ENCODE measurements around the gene HMGA1.
"Not testable (repeated sequence)": the region's sequence is repeated elsewhere in the genome, so short reads cannot be mapped to it uniquely, and the experiment has no call there.

Gene HMGA1

DNA sequence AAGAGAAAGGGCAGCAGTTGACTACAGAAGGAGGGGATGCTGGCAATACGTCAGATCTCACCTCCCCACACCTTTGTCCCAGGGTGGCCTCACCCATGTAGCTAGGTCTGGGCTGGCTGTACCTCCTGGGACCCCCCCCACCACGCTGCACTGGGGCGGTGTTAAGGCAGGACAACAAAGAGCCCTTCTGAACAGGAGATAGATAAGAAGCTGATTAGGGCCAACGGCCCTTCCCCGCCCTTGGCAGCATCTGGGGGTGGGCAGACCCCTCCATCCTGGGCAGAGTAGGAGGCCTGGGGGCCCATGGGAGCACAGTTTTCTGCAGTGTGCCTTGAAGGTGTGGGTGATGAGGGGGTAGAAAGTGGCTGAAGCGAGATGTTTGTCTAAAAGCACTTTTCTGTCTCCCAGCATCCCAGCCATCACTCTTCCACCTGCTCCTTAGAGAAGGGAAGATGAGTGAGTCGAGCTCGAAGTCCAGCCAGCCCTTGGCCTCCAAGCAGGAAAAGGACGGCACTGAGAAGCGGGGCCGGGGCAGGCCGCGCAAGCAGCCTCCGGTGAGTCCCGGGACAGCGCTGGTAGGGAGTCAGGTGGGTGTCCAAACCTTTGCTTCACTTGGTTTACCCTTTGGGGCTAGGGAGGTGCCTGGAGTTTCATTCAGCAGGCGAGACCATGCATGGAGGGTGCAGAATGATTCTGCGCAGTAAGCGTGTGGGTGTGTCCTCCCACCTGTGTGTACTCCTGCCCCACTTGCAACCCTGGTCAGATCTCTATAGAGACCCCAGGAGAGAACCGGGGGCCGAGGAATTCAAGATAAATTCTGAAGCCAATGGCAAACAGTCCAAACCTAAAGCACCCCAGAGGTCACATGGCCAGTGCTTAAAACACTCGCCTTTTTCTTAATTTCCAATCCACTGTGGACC lies 3.9 kb downstream of the HMGA1 start:
- DNase-seq (ENCODE audit: low read depth): no peak

GRCh38 chr6:34241351-34242215 lies 4.9 kb downstream of the HMGA1 start:
- DNase-seq (ENCODE audit: low read depth): no peak

DNA sequence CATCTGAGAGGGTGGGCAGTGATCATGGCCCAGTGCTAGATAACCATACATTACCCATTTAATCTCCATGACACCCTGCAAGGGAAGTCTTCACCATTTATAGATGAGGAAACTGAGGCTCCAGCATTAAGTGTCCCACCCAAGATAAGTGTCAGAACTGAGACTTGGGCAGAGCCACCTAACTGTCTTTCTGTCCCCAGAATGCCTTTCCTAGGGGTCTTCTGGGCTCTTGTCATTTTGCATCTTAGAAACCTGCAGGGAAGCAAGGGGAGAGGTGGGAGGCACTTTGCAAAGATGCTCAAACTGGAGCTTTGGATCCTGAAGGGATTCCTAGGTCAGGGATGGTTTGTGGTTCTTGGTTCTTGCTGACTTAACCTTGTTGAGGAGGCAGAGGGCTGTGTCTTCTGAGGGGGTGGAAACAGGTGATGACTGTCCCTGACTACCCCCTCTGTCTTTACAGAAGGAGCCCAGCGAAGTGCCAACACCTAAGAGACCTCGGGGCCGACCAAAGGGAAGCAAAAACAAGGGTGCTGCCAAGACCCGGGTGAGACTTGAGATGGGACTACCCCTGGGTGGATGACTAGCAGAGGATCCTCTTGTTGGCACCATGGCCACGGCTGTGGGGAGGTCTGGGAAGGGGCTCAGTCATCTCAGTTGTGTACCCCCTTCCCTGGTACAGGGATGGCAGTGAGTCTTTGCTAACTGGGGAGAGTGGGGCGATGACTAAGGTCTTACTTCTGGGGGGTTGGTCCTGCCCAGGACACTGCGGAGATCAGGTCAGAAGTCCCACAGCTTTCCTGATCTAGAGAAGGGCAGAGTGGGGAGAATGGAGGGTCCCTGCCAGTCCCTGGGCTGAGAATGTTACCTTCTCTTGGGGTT lies 5.8 kb downstream of the HMGA1 start:
- no peak for DNase-seq (ENCODE audit: low read depth)

DNA sequence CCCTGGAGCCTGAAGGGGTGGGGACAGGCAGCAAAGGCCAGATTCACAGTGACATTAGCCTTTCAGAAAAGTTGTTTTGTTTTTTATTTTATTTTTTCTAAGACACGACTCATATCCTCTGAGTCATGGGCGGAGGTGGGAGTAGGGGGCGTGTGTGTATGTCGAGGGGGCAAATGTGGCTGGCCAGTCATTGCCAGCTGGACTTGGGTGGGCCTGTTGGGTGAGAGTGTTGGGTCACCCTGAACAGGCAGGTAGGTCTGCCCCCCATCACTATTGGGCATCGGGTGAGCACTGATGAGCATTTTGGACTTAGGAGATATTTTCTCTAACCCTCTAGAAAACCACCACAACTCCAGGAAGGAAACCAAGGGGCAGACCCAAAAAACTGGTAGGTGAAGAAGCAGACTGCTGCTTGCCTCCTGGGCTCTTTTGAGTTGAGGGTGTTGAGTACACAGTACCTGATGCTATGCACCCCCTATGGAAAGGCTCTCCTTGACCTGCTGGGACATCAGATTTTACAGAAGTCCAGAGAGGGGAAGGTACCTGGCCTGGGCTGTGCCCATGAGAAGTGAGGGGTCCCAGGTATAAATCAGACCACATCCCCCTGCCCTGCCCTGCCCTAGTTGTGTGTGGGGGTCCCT lies 6.6 kb downstream of the HMGA1 start:
- DNase-seq (ENCODE audit: low read depth): no peak

- peak; percentile 66 for DNase-seq (ENCODE audit: low read depth)
These were observed 7.5 kb downstream of the HMGA1 start for GRCh38 chr6:34243901-34244884.

GRCh38 chr6:34245032-34245760 lies 8.5 kb downstream of the HMGA1 start:
- not testable (repeated sequence) for DNase-seq (ENCODE audit: low read depth)

DNA sequence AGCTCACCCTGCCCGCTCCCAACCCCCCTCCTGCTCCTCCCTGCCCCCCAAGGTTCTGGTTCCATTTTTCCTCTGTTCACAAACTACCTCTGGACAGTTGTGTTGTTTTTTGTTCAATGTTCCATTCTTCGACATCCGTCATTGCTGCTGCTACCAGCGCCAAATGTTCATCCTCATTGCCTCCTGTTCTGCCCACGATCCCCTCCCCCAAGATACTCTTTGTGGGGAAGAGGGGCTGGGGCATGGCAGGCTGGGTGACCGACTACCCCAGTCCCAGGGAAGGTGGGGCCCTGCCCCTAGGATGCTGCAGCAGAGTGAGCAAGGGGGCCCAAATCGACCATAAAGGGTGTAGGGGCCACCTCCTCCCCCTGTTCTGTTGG lies 9.1 kb downstream of the HMGA1 start:
- not testable (repeated sequence) for DNase-seq (ENCODE audit: low read depth)

DNA sequence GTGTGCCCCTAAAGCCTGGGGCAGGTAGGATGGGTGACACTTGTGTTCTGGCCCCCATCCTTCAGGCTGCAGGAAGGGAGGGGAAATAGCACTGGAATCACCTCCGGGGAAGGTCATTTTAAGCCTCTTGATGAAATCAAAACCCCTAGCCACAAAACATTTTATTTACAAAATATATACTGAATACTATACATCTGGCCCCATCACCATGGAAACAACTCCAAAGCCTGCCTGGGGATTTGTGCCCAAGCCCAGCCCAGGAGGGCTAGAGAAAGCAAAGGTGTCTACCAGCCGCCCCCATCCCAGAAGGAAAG lies 9.5 kb downstream of the HMGA1 start:
- DNase-seq (ENCODE audit: low read depth): no peak

DNA sequence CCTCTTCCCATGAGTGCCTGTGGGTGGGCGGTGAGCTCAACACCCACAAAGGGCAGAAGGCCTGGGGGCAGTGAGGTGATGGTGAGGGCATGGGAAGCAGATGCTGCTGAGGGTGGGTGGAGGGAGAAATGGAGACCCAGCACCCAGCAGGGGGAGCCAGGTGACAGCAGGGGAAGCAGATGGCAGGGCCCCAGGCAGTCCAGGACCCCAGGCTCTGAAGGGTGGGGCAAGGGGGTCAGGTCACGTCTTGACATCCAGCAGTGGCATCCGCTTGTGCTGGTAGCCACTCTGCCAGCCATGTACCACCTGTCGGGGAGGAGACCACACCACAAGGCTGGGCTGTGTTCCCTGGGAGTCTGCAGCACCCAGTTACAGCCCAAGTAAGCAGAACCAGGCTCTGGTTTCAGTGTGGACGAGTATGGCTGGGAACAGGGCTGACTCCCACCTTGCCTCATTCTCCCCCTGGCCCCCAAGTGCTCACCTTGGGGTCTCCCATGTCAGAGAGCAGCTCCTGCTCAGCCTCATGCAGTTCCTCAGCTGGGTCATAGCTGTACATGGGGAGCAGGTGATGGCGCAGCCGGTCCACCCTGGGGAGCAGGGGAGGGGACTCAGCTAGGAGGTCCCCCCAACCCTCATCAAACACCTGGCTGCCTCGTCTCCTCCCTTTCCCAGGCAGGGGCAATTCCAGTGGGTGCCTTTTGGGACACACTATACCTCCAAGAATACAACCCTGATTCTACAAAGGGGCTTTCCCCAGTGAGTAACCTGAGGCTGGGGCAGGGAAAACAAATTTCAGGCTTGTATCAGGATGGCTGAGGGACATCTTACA lies 10.1 kb downstream of the HMGA1 start:
- peak; percentile 31 for DNase-seq (ENCODE audit: low read depth)

GRCh38 chr6:34247481-34248197 lies 11.0 kb downstream of the HMGA1 start:
- no peak for DNase-seq (ENCODE audit: low read depth)

DNA sequence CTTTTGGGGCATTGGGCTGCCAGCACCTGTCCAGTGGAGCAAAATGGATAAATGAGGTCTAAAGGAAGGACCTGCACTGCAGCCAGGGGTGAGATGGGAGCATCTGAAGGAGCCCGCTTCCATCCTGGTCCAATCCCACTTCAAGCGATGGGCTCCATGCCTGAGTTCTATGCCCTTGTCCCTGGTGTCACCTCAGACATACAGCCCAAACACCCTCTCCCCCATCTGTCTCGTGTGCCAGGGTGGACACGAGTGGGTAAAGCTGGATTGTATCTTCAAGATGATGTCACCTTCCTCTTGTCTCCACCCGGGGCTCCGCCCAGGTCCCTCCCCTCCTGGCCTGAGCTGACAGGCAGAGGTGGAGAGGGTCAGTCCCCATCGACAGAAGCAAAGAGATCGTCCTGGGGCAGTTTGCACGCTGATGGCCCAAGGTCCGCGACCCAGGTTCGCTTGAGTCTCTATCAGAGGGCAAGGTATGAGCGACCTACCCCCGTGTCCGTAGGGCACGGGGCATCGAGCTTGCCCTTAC lies 11.6 kb downstream of the HMGA1 start:
- no peak for DNase-seq (ENCODE audit: low read depth)

DNA sequence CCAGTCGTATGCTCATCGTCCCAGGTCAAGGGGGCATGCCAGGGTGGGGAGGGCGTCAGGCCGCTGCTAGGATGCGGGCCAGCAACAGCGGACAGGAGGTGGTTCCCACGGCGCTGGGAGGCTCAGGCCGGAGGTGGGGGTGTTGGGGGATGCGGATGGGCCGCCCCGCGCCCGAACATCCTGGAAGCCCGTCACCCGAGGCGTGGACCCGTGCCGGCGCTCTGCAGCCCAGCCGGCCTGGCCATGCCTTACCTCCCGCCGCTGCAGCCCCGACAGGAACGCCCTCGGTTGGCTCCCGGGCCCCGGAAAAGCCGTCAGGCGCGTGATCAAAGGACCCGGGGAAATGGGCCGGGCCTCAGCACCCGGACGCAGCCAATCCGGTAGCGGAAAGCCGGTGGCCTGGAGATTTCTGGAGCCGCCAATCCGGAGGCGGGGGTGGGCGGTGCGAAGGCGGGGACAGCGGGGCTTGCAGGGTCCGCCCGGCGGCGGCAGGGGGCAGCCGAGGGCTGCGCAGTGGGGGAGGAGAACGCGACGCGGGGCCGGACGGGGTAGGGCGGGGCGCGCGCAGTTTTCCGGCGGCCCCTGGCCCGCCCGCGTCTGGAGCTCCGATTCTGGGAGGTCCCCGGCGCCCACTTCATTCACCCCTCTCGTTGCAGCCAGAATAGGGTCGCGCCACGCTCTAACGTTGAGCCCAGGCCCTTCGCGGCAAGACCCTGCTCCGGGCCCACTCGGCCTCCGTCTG lies 12.2 kb downstream of the HMGA1 start, which contains the start of gene SMIM29:
Gene SMIM29 (minus strand): TSS at position 280 of the 742 bp plus-strand sequence. CDS start 1,215 bp downstream, outside the sequence.
- peak; percentile 97 for DNase-seq (ENCODE audit: low read depth)

DNA sequence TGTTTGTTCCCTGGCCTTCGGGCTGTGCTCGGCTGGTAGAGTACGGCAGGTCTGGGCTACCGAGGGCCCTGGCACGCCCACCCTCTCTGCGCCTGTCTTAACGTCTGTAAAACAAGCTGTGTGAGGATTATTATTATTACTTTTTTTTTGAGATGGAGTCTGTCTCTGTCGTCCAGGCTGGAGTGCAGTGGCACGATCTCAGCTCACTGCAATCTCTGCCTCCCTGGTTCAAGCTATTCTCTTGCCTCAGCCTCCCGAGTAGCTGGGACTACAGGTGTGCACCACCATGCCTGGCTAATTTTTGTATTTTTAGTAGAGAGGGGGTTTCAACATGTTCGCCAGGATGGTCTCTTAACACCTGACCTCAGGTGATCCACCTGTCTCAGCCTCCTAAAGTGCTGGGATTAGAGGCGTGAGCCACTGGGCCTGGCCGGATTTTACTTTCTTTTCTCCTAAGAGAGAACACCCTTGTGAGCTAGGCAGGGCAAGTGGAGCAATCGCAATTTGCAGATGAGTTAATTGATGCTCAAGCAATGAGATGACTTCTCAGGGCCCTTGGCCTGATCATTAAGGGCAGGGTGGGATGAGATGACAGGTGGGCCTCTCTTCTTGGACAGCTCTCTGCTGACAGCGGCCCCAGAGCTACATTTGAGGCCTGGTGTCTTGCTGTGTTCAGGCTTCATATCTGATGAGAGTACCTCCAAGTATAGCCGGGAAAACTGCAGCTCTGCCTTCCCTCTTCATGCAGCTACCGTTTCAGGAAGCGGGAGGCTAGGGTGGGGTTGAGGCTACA lies 13.0 kb downstream of the HMGA1 start:
- no peak for DNase-seq (ENCODE audit: low read depth)

DNA sequence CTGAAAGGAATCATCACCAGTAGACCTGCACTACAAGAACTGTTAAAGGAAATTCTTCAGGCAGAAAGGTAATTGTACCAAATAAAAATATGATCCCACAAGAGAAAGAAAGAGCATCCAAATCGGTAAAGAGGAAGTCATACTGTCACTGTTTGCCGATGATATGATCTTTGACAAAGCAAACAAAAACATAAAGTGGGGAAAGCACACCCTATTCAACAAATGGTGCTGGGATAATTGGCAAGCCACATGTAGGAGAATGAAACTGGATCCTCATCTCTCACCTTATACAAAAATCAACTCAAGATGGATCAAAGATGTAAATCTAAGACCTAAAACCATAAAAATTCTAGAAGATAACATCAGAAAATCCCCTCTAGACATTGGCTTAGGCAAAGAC lies 15.7 kb downstream of the HMGA1 start:
- DNase-seq (ENCODE audit: low read depth): not testable (repeated sequence)

DNA sequence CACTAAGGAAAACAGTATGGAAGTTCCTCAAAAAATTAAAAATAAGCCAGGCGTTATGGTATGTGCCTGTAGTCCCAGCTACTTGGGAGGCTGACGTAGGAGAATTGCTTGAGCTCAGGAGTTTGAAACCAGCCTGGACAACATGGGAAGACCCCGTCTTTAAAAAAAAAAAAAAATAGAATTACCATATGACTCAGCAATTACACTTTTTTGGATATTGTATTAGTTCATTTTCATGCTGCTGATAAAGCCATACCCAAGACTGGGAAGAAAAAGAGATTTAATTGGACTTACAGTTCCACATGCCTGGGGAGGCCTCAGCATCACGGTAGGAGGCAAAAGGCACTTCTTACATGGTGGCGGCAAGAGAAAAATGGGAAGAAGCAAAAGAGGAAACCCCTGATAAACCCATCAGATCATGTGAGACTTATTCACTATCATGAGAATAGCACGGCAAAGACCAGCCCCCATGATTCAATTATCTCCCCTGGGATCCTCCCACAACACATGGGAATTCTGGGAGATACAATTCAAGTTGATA lies 22.9 kb downstream of the HMGA1 start:
- no peak for DNase-seq (ENCODE audit: low read depth)

All from activated T-cell treated with anti-CD3 and anti-CD28 coated beads for 24 hours (primary cell).